Measurements from ENCODE around the gene STAT5B.

Gene STAT5B

DNA sequence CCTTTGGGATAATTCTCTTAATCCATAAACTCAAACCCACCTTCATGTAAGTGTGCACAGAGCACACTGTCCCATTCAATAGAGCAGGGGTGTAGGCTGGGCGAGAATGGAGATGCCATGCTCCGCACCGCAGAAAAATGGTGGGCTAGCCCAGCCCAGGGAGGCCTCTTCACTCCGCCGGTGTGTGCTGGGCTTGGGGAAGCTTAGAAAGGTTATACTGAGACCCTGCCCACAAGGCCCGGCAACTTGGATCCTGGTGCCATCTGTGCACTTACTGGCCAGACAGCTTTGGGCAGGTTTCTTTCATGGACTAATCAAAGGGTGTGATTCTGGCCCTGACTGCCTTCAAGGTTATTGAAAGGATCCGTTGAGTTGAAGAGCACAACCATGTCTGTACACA is 8.4 kb upstream of the STAT5B start:
- DNase-seq (ENCODE audit: low spot score) = no peak

GRCh38 chr17:42284024-42284369 is 7.8 kb upstream of the STAT5B start:
- no peak for DNase-seq (ENCODE audit: low spot score)

GRCh38 chr17:42283241-42284023 is 7.2 kb upstream of the STAT5B start:
- DNase-seq (ENCODE audit: low spot score) = no peak

GRCh38 chr17:42282478-42283080 is 6.4 kb upstream of the STAT5B start:
- DNase-seq (ENCODE audit: low spot score) = no peak

GRCh38 chr17:42281571-42282096 is 5.4 kb upstream of the STAT5B start:
- no peak for DNase-seq (ENCODE audit: low spot score)

DNA sequence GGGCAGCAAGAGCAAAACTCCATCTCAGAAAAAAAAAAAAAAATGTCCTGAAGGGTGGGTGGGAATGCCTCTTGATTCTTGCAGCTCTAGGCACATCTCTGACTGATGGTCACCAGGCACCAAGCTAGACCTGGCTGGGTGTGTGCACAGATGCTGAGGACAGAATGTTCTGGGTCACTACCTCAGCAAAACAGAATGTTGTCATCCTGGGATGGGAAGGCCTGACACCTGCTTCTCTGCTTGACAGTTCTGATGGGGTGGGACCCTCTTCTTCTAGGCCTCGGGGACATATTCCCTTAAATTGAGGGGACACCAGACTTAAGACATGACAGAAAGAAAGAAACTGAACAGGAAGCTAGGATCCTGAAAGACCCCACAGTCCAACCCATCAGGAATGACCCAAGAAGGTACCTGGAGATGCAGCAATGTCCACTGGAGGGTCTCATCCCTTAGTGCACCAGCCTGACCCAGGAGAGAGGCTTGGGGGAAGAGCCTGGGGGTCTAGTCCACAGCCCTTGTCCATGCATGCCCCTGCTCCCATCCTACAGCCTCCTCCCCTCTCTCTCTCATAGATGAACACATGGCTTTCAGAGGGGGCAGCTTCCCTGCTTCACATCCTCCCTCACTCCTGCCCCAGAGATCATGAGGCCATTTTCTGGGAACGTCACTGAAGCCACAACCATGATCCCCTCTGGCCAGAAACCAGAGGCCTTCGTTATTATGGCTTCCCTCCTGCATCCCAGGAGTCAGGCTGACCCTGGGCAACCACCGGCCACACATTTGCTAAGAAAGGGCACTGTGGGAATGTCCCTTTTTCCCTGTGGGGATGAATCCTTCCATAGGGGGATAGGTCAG is 3.8 kb upstream of the STAT5B start:
- no peak for DNase-seq (ENCODE audit: low spot score)

DNA sequence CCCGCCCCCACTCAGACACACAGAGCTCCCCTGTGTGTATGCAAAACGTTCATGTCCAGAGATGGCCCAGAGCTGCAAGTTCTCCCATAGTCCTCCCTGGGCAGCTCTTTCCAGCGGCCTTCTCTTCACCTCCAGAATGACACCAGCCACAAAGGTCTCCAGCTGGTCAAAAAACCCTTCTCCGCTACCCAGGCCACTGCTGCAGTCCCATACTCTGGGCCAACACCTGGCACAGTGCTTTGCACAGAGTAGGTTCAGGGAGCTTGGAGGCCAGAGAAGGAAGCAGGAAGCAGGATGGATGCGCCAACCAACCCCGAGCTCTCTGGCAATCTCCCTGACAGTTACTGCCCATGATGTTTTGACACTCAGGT is 1.1 kb upstream of the STAT5B start:
- DNase-seq (ENCODE audit: low spot score) = no peak

GRCh38 chr17:42276609-42277341 is 584 bp upstream of the STAT5B start:
- DNase-seq (ENCODE audit: low spot score) = peak; percentile 72

DNA sequence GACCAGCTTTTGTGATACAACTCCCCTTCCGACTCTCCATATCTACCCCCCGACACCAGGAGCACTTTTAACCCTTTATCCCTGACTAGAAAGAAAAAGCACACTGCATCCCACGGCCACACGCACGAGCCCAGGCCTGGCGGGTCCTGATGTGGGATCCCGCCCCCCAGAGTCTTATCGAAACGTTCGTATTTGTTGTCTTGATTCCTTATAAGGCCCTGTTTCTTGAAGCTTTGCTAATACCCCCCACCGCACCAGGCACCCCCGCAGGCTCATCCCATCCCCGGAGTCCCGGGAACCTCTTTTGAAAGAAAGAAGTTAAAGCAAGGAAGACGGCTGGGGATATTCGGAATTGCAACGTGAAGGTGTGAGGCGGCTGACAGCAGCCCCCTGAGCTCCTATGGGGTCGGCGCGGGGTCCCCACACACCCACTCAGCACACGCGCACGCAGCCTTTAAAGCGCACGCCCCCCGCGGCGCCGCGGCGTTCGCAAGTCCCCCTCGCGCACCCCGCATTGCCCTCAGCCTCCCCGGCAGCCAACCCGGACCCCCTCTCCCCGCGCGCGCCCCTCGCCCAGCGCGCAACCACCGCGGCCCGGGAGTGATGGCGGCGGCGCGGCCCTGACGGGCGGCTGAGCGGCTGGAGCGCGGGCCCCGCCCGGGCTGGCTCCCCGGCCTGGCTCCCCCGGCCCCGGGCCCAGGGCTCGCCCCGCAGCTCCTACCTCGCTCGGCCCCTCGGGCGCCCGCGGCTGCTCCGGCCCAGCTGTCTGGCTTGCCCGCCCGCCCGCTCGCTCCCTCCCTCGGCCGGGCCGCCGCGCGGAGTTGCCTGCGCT is 448 bp downstream of the STAT5B start:
- peak; percentile 35 for DNase-seq (ENCODE audit: low spot score)

DNA sequence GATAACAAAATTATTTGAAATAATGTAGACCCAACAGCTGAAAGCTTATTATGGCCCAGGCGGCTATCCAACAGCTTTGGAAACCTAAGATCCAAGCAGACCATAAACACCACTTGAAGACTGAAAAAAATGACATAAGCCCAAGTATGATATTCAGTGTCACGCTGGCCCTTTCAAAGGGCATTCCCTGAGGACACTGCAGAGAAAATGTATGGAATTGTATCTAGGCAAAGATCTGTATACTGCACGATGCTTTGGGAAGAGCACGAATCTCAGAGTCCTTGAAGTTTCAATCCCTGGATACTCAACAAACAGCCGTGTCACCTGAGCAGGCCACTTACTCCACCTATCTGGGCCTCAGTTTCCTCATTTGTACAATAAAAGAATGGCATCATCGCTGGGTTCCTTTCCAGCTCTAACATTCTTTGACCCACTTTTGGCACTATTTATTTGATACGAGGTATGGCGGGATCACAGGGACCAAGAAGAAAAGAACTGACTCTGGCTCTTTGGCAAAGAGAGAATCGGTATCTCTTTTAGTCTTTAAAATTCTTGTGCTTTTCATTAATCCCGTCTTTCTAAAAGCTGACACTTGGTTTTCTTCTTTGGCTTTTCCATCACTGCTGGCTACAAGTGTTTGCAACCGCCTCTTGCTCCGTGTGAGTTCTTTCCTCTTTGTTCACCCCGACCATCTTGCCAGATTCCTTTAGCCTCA is 1.2 kb downstream of the STAT5B start:
- DNase-seq (ENCODE audit: low spot score) = no peak

DNA sequence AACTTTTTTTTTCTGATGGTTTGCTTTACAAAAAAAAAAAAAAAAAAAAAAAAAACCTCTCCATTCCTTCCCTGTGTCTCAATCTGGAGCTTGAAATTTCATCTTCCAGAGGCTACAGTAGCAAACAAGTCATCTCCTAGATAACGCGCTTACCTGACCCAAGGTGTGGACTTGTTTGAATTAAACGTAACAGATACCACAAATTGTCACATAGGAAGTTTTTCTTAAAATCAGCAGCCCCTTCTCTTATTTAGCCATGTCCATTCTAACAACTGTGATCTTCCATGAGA is 2.0 kb downstream of the STAT5B start:
- no peak for DNase-seq (ENCODE audit: low spot score)

DNA sequence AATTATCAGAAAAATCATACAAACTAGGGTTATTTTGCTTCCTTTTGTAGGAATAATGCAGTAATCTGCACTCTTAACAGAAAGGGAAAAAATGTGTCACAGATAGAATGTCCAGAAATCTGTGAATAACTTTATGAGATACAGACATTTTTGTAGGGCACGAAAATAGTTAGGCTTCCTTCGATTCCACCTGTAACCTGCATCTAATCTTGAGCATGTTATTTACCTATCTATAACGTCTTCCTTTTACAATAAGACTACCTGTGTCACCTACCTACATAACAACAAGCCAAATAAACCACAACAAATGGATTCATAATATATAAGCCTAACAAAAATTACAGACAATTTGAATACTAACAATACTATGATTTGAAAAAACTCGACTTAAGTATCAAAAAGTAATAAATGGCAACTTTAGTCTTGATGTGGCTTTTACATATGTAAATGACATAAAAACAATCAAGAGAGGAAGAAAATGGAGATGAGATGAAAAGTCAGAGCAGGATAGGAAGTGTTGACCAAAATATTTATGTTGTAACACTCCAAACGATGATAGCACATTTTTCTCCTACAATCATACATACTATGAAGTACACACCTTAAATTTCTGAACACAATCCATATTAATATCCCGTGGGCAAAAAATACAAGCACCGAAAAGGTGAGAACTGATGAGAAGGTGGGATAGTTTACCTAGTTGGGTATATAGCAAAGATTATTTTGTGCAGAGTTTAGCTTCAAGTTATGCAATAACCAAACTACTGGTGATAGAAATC is 2.5 kb downstream of the STAT5B start:
- no peak for DNase-seq (ENCODE audit: low spot score)

DNA sequence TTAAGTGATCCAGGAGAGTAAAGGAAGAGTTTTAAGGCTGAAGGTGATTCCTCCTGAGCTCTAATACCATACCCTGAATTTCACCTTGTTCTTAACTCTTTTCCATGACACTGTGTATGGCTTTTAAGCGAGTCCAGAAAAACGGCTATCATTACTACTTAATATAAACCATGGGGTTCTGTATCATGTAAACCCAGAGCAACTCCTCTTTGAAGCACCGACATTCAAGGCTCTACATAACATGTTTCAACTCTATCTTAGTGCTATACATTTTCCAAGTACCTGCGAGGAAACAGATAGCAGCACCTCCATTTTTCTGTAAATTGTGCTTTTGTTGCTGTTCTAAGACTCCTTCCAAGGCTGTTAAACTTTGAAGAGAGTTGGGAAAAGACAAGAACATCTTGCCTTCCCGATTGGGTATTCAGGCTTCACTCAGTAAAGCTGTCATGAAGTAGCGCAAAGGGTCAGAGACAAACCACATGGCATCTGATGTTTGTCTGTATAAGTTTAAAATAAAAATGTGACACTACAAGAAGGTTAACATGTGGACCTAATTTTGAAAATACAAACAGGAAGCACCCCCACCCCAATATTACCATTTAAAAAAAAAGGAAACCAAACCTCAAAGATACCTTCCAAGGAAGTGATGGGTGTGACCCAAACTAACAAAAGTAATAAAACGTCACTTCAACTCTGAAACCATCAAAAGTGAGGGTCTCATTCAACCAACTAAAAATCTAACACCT is 3.9 kb downstream of the STAT5B start:
- DNase-seq (ENCODE audit: low spot score) = no peak

DNA sequence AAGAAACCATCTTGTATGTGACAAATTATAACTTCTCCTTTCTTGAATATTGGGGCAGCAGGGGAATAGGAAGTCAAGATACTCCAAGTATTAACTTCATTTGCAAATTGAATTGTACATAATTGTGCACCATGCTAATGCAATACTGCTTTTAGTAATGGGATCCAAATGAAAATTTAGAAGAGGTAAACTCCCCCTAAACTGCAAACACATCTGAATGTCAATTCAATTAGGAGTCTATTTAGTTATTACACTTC is 4.5 kb downstream of the STAT5B start:
- DNase-seq (ENCODE audit: low spot score) = no peak

GRCh38 chr17:42271006-42271778 is 5.0 kb downstream of the STAT5B start:
- DNase-seq (ENCODE audit: low spot score) = no peak

DNA sequence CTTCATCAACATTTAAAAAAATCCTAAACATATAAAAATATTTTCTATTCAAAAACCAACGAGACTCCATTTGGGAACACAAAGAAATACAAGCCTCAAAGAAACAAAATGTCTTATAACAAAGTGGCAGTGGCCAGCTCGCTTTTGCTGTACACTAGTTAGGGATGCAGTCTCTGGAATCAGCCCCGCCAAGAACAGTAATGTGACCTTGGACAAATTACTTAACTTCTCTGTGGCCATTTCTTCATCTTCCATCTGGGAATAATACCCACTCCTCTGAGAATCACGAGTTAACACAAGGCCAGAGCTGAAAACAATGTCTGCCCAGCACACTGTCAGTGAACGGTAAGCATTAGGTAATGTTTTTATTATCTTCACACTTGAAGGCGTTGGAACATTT is 5.6 kb downstream of the STAT5B start:
- no peak for DNase-seq (ENCODE audit: low spot score)

GRCh38 chr17:42270170-42270535 is 6.0 kb downstream of the STAT5B start:
- no peak for DNase-seq (ENCODE audit: low spot score)

DNA sequence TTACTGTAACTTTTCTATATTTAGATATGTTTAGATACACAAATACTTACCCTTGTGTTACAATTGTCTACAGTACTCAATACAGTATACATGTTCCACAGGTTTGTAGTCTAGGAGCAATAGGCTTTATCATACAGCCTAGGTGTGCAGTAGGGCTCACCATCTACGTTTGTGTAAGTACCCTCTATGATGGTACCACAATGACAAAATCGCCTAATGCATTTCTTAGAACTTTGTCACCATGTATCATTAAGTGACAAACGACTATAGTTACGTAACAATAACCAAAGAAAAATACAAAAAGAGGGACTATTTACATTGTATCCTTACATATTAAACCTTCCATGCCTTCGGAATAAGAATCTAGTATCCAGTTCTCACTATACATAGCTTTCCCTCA is 8.0 kb downstream of the STAT5B start:
- DNase-seq (ENCODE audit: low spot score) = no peak

Data from AG08395 (cell line).